GDM1 (cell line): ENCODE measurements around the gene PIK3CG.
"Not testable (repeated sequence)": the region's sequence is repeated elsewhere in the genome, so short reads cannot be mapped to it uniquely, and the experiment has no call there.

Source experiments
- DNase-seq: peaks from one replicate; lab custom pipeline; 2025; lab: John Stamatoyannopoulos, UW

Gene PIK3CG

DNA sequence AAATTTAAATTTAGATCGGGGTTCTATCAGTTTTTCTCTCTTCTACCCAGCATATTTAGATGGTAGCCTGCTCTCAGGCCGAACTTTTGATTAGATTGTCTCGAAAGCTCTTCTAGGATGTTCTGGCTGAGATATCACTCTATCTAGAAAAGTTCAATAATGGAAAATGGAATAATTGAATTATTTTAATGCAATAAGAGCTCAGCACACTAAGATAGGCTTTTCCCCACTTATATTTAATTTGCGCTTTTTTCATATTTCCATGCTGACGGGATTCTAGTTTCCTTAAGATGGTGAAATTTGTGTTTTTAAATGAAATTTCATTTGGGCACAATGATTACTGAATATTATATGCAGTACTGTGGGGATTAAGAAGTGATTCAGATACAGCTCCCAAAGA, 73.7 kb downstream of the PIK3CG start:
- DNase-seq = no peak

DNA sequence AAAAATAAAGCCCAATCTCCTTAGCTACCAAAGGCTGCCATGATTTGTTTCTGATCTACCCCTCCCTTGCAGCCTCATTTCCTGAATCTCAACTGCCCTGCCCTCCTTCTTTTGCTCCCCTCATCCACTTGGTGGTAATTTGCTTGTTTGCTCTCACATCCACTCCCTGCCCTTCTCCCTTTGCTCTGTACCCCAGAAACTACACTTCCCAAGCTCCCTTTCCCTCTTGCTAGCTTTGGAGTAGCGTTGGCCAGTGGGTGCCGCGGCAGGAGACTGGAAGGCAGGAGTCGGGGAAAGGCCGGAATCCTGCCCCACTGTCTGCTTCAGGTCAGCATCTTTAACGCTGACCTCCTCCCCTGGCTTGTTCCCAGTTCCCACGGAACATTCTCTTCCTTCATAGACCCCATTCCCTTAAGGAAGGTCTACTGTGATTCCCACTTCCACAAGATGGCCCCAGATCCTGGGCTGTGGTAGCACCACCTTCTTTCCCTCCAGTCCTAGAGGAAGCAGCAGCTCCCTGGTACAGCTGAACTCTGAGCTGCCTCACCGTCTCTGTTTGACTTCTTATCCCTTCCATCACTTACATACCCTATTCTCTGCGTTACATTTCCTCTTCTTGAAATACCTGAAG, 79.1 kb downstream of the PIK3CG start:
- DNase-seq = no peak

DNA sequence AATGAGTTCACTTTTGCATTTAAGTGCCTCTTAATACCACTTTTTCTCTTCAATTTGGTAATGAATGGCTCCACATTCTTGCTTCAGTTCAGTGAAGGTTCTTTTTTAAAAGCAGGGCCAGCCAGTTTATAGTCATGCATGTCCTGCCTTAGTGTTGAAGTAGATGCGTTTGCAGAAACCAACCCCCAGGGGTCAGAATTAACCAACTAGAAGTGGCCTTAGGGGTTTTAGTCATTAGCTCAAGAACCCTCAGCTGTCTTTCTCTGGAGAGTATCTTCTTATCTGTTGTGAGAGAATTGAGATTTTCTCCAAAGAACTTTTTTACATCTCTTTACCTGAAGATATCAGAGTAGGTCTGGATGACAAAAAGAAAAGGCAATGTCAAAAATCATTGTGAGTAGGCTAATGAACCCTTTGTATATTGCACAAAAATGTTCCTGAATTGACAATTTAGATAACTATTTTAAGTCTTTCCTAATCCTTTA, 82.2 kb downstream of the PIK3CG start:
- peak; percentile 43 for DNase-seq

DNA sequence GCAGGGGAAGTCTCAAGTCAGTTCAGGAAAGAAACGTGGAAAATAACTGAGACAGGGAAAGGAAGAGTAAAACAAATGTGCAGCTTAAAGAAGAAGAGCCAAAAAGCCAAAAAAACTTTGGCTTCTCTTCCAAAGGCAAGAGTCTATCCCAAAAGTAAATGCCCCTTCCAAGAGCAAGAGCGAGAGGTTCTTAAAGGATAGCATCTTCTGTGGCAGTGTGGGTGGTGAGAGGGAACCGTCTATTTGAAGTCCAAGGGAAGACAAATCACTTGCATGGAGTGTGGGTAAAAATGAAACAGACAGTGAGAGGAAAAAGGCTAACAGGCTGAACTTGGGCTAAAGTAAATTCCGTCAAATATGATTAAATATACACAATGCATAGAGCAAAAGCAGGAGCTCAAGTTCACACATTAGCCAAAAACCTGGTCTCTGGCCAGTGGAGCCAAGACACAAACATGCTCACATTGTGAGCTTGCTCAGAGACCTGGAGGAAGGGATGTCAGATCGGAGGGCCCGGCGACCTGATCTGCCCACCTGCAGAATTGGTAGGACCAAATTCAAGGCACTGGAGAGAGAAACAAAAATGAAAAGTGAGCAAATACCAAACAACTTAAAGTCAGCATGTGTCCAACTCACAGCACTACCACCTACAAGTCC, 87.0 kb downstream of the PIK3CG start:
- DNase-seq = no peak

DNA sequence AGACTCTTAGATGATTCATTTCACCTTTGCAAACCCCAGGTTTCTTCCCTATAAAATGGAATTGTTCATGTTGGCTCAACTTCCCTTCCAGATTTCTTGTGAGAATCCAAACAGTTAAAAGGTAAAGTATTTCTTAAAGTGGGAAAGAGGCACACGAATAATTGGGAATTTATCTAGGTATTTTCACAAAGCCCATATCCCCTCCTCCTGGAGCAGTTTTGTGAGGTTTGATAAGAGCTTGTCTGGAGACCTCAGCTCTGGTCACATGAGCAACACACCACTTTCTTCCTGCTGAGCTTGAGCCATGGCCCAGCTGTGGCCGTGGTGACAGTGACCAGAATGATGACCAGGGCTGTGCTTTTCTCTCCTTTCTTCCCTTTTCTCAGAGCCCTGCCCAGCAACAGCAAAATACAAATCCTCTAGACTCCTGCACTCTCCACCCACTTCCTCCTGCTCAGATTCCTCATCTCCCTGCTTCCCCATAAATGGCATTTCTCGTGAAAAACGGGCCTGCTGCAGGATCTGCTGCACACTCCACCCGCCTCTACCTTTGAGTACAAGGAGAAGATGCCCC, 87.7 kb downstream of the PIK3CG start:
- DNase-seq = no peak

DNA sequence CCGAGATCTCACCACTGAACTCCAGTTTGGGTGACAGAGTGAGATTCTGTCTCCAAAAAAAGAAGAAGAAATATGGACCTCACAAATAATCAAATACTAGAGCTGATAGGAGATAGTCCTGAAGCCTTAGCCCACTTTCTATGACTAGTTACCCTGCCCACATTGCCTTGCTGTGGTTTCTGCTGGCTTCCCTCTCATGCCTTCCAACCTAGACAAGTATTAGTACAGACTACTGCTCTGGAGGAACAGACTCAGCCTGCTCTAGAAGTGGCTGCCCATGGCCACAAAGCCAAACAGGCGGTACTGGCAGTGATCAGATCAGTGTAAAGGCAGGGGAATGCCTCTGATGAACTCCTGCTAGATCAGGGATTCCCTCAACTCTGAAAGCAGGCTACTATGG, 89.8 kb downstream of the PIK3CG start:
- DNase-seq = no peak

DNA sequence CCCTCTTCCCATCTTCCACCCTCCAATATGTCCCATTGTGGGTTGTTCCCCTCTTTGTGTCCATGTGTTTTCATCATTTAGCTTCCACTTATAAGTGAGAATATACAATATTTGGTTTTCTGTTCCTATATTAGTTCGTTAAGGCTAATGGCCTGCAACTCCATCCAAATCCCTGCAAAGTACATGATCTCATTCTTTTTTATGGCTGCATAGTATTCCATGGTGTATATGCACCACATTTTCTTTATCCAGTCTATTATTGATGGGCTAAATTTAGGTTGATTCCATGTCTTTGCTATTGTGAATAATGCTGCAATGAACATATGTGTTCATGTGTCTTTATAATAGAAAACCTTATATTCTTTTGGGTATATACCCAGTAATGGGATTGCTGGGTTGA, 90.8 kb downstream of the PIK3CG start:
- DNase-seq = not testable (repeated sequence)
